Fibroblast of the aortic adventitia (primary cell): ENCODE measurements around the gene GRM8. TPM values are rescaled to one million over a fixed set of nuclear protein-coding genes. Genes with fewer than 3 reads are reported as not detected.

ENCODE experiments used
- DNase-seq: peaks from one replicate; pipeline ENCODE4 v3.0.0-alpha.2; 2010; ENCODE audit warnings: low read depth
- H3K4me3 ChIP-seq: 2 replicates; pipeline ENCODE4 v1.5.1; 2011; ENCODE audit warnings: low read depth, mild to moderate bottlenecking, control low read depth, low read length, moderate library complexity
- total RNA-seq: library from RNA; depleted of rRNA; stranded (reverse); fragments of >200 nt; gene quantifications from 2 replicates; pipeline ENCODE4 v1.2.3, GENCODE V29; 2012; ENCODE audit warnings: low replicate concordance
- TF ChIP-seq, protein P1 (sequence below): IDR thresholded peaks from 2 replicates; pipeline ENCODE4 v1.5.1; 2011; ENCODE audit warnings: mild to moderate bottlenecking, low read length, control low read depth, inconsistent platforms; ENCODE audit not compliant: insufficient read depth

The GRM8 gene
- total RNA-seq, 1 donor, result 0.36 TPM

DNA sequence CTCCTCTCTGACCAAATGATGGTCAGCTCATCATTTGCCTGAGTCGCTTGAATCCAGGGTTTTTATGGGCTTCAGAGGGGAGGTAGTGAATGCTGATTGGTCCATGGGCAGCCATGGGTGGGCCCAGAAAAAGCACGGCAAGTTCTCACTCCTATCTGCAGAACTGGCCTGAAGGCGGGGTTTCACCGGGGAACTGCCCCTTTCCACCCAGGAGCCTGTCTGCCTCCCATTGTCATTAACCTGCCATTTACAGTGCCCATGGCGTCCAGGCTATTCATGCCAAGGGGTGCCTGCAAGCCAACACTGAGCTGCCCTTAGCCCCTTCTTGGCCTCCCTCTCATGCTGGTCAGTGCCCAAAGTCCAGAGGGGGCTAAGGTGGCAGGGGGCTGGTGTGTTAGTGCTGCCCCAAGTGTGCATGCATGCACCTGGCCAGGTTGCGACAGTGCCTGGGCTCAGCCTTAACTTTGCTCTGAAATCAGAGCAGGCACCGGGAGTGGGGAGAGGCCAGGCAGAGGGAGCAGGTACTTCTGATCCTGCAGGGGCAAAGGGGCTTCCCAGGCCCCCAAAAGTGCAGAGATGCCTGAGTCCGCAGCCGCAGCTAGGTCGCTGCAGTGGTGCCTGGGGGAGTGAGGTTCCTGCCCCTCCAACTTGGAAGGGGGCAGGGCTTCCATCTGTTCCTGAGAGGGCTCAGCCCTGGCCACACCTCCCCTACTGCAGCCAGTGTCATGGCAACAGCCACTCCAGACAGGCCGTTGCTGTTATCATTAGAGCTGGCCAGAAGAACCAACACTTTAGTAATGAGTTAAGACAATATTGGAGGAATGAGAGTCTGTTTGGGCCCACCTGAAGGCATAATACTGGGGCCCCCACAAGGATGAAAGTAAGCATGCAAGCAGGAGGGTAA lies 561.6 kb downstream of the GRM8 start:
- no peak overlapping the region for H3K4me3 ChIP-seq
- TF ChIP-seq, protein P1, sequence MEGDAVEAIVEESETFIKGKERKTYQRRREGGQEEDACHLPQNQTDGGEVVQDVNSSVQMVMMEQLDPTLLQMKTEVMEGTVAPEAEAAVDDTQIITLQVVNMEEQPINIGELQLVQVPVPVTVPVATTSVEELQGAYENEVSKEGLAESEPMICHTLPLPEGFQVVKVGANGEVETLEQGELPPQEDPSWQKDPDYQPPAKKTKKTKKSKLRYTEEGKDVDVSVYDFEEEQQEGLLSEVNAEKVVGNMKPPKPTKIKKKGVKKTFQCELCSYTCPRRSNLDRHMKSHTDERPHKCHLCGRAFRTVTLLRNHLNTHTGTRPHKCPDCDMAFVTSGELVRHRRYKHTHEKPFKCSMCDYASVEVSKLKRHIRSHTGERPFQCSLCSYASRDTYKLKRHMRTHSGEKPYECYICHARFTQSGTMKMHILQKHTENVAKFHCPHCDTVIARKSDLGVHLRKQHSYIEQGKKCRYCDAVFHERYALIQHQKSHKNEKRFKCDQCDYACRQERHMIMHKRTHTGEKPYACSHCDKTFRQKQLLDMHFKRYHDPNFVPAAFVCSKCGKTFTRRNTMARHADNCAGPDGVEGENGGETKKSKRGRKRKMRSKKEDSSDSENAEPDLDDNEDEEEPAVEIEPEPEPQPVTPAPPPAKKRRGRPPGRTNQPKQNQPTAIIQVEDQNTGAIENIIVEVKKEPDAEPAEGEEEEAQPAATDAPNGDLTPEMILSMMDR, result no peak
- no peak for DNase-seq

DNA sequence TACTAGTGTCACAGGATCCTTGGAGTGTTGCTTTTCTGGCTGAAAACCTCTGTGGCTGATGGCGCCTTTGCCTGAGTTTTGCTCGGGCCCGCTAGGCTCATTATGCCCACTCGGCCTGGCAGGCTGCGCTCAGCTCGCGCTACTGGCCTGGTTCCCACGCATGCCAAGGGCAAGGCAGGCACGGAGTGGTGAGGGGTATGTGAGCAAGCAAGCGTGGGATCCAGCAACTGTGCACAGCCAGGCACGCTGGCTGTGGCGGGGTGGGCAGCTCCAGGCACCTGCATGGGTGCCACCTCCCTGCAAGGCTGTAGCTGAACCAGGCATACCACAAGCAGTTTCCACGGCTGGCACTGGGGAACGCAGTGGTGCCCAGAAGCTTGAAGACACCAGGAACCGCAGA lies 562.6 kb downstream of the GRM8 start:
- TF ChIP-seq, protein P1, result no peak
- H3K4me3 ChIP-seq, result no peak overlapping the region
- no peak for DNase-seq

DNA sequence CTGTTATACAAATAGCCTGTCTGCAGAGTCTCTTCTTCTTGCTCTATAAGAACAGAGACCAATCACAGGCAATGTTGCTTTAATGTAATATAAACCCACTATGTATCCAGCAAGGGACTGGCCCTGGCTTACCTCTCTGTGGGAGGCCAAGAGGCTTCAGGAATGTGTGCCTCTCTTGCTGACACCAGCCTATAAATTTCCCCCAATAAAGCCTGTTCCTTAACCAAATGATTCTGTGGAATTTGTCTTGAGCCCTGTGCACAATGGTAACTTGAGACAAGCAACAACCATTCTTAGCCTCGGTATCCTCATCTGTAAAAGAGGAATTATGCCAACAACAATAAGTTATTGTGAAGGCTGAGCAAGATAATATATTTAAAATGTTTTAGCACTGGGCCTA lies 563.7 kb downstream of the GRM8 start:
- H3K4me3 ChIP-seq, result no peak overlapping the region
- TF ChIP-seq, protein P1, result no peak
- DNase-seq, result no peak

DNA sequence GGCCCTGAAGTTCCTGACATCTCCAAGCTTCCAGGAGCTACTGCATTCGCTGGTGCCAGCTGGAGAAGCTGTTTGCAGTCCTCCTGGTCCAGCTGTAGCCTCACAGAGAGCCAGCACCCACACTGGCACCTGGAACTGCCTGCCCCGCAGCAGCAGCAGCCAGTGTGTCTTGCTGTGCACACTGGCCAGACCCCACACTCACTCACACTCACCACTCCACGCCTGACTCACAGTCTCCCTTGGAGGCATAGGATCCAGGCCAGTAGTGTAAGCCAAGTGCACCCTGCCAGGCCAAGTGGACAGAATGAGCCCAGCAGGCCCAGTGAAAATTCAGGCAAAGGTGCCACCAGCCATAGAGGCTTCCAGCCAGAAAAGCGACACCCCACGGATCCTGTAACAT lies 566.3 kb downstream of the GRM8 start:
- TF ChIP-seq, protein P1, result no peak
- no peak overlapping the region for H3K4me3 ChIP-seq
- DNase-seq, result no peak

DNA sequence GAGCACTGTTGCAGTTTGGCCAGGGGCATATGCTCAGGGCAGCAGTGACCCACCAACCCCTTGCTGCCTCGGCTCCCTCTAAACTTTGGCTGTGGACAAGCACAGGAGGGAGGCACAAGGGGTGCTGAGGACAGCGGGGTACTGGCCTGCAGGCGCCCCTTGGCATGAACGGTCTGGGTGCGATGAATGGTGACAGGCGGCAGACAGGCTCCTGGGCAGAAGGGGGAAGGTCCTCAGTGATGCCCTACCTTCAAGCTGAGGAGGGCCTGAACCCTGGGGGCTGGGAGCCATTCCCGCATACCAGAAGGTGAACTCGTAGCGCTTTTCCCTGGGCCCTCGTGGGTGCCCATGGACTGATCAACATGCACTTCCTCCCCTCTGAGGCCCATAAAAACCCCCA lies 567.1 kb downstream of the GRM8 start:
- DNase-seq, result no peak
- H3K4me3 ChIP-seq, result no peak overlapping the region
- TF ChIP-seq, protein P1, result no peak

DNA sequence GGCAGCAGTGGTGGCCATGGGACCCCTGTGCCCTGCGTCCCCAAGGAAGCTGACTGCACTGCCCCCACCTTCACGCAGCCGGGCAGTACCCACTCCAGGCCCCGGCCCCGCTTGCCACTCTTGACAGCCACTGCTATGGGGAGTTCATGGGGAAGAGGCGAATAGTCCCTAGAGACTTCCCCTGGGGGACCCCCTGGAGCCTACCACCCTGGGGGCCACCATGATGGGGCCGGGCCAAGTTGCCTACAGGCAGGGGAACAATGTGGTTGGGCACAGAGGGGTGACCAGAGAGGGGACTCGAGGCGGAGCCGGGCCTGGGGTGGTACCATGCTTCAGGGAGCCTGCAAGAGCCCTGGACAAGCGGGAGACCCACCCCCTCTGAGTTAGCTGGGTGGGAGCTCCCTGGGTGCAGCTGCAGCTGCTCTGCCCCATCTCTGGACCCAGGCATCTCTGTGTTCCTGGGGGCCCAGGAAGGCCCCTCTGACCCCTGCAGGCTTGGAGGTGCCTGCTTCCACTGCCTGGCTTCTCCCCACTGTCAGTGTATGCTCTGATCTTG lies 567.6 kb downstream of the GRM8 start:
- no peak overlapping the region for H3K4me3 ChIP-seq
- TF ChIP-seq, protein P1, result no peak
- DNase-seq, result no peak
